B cell (primary cell): ENCODE measurements around the gene HBM.

ENCODE experiments used
- EZH2 ChIP-seq: IDR thresholded peaks from 2 replicates; pipeline ENCODE4 v1.6.1; 2012; ENCODE audit warnings: borderline replicate concordance, low read depth, mild to moderate bottlenecking, moderate library complexity, low read length; ENCODE audit not compliant: insufficient read depth, poor library complexity, severe bottlenecking
- TF ChIP-seq, protein P1 (sequence below): fragments of 200-600 bp; IDR thresholded peaks from one replicate; pipeline ENCODE4 v1.8.0; 2022; ENCODE audit warnings: antibody characterized with exemption, mild to moderate bottlenecking

DNA sequence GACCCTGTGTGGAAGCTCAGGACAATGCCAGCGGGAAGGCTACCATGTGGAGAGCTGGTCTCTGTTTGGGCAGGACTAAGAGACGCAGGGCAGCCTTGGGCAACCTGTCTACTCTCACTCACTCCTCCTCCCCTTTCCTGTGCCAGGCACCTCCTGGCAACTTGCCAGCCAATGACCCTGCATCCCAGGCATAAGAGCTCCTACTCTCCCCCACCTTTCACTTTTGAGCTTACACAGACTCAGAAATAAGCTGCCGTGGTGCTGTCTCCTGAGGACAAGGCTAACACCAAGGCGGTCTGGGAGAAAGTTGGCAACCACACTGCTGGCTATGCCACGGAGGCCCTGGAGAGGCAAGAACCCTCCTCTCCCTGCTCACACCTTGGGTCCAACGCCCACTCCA lies 2.6 kb downstream of the HBM start:
- TF ChIP-seq, protein P1, sequence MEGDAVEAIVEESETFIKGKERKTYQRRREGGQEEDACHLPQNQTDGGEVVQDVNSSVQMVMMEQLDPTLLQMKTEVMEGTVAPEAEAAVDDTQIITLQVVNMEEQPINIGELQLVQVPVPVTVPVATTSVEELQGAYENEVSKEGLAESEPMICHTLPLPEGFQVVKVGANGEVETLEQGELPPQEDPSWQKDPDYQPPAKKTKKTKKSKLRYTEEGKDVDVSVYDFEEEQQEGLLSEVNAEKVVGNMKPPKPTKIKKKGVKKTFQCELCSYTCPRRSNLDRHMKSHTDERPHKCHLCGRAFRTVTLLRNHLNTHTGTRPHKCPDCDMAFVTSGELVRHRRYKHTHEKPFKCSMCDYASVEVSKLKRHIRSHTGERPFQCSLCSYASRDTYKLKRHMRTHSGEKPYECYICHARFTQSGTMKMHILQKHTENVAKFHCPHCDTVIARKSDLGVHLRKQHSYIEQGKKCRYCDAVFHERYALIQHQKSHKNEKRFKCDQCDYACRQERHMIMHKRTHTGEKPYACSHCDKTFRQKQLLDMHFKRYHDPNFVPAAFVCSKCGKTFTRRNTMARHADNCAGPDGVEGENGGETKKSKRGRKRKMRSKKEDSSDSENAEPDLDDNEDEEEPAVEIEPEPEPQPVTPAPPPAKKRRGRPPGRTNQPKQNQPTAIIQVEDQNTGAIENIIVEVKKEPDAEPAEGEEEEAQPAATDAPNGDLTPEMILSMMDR, result no peak
- no peak for TF ChIP-seq EZH2
